T1000 (cell line): Measurements from ENCODE around the gene SPATA25.
"Not testable (repeated sequence)": the region's sequence is repeated elsewhere in the genome, so short reads cannot be mapped to it uniquely, and the experiment has no call there.

Experiments
- DNase-seq: peaks from one replicate; lab custom pipeline; 2025; ENCODE audit warnings: mixed read lengths; lab: John Stamatoyannopoulos, UW

The SPATA25 gene

DNA sequence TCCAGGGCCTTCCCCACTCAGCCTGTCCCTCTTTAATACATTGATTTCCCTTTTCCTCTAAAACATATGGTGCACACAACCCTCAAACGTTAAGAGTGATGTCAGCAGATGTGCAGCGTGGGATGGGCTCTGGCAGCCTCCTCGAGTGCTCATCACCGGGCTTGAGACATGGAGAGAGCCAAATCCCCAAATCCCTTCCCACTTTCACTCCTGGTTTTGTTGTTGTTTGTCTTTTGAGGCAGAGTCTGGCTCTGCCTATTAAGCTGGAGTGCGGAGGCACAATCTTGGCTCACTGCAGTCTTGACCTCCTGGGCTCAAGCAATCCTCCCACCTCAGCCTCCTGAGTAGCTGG lies 30.3 kb upstream of the SPATA25 start:
- no peak for DNase-seq

DNA sequence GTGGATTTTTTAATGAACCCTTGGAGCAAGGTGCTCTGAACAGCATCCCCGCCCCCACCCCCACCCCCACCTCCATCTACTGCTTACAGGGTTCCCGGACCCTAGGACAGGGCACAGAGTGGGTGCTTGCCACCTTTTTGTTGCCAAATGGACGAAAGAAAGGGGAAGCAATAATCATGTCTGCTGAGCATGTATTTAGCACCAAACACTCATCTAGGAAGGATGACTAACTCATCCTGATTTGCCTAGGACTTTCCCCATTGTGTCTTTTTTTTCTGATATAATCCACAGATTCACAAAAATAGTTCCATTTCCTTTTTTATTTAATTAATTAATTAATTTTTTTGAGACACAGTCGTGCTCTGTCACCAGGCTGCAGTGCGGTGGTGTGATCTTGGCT lies 25.7 kb upstream of the SPATA25 start:
- no peak for DNase-seq

DNA sequence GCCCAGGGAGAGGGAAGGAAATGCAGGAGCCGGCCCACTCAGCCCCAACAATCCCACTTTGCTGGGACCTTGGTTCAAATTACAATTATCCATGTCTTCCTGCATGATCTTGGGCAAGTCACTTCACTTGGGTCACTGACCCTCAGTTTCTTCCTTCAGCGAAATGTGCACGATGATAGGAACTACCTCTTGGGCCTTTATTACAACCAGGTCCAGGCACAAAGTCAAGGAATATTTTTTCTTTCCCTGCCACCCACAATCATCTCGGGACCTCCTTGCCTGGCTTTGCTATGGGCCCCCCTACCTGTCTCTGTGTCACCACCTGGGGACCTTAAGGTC lies 24.9 kb upstream of the SPATA25 start:
- DNase-seq, result no peak

DNA sequence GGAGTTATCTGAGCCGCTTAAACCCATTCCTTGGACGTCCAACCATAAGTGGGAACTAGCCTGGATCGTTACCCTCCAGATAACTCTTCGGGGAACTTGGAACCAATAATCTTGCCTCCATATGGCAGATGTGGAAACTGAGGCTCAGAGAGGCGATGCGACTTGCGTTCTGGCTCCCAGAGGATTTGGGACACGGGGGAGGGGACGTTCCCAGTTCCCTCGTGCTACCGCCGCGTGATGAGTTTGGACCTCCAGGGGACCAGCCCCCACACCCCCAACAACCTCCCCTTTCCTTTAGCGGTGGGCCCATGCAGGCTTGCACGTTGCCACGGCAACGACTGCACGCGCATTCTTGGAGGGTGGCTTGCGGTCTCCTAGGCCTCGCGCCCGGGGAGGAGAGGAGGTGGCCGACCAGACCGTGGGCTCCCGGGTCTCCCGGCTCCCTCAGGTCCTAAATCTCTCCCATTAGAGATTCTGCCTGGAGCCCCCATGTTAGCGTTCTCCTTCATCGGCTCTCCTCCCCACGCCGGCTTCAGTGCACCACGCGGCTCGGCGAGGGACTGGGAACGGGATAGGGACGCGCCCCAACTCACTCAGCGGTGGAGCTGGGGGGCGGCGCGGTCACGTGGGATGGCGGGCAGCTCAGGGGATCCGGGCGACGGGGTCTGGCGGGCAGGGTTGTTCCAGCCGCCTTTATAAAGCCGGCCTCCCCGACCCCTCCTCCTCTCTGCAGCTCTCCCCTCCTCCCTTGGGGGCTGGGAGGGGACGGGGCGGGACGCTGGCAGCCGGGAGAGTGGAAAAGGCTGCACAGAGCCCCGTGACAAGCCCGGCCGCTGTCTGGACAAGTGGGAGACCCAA lies 24.3 kb upstream of the SPATA25 start, which contains the start of gene PLTP:
PLTP (minus strand) TSS at position 670 of the 858 bp plus-strand sequence. CDS start 703 bp downstream, outside the sequence.
- no peak for DNase-seq

DNA sequence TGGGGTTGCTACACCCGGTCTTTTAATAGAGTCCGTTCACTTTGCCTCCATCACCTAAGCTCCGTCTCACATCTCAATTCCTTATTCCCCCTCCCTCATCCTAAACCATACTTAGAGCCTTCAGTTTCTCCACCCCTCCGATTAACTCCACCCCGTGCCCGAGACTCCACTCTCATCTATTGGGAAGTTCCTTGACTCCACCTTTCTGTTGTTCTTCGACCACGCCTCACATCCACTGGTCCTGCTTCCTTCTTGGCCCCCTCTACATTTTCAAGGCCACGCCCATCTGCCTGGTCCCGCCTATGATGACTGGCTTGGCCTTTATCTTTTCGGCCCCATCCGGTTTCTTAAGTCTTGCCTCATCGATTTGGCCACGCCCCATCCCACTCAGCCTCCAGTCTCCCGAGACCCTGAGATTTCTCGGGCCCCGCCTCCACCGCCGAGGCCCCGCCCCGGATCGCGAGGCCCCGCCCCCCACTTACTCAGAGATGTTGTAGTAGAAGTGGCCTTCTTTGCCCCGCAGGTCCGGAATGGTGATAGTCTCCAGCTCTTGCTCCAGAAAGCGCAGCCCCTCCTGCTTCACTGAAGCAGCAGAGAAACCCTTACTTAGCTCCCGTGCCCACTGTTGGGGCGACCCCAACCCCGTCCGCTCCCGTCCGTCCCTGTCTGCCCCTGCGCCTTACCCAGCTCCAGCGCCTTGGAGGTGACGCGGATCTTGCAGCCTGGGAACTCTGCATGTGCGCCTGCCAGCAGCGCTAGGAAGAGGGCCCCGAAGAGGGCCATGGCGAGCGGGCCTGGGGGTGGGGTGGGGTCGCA lies 23.5 kb upstream of the SPATA25 start:
- peak; percentile 100 for DNase-seq

DNA sequence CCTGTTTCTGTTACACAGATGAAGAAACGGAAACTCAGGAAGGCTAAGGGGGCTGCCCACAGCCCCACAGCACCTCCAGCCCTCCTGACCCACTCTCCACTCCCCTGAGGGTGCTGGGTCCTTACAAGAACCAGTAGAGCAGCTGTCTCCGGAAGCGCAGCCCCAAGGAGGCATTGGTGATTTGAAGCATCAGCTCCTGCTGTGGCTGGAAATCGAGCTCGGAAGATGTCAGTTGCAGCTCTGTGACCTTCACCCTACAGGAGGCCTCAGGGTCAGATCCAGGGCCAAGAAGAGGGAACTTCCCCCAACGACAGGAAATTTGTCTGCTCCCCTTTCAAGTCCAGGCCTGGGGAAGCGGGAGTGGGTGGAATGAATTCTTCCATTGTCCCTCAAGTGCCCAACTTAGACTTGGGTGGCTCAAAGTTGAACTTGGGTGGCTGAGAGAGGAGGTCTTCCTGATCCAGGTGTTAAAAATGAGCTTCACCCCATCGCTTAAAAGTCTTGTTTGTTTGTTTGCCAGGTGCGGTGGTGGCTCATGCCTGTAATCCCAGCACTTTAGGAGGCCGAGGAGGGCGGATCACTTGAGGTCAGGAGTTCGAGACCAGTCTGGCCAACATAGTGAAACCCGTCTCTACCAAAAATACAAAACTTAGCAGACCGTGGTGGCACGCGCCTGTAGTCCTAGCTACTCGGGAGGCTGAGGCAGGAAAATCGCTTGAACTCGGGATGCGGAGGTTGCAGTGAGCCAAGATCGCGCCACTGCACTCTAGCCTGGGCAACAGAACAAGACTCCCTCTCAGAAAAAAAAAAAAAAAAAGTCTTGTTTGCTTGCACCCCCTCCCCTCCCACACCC lies 22.6 kb upstream of the SPATA25 start:
- no peak for DNase-seq

DNA sequence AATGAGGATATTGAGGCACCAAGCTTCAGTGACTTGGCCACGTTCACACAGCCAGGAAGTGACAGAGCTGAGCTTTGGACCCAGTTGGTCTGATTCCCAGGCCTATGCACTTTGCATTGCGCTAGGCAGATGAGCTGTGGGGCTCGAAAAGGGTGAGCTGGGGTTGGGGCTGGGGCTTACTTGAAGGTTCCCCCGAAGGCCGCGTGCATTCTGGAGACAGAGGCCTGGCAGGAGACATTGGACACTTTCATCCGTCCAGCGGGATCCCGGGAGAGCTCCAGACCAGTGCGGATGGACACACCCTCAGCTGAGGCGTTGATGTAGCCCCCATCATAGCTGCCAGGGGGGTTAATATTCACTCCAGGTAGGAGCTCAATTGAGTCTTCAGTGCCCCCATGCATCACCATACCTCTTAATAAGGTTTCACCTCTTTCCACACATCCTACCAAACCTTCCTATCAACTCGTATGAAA lies 21.9 kb upstream of the SPATA25 start:
- DNase-seq, result no peak

DNA sequence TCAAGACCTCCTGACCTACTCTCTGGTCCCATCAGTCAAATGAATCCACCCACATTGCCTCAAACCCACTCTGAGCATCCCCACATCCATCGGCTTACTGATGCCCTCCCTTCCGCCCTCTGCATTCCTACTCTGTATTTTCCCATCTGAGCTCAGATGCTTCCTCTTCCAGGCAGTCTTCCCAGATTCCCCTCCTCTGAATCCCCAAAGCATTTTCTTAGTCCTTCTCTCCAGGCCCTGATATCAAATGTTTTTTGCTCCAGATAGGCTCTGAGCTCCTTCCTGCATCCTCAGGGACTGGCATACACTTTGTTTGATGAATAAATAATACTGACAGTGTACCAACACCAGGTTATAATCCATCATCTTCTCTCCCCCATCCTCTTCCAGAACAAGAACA lies 20.7 kb upstream of the SPATA25 start:
- DNase-seq, result no peak

DNA sequence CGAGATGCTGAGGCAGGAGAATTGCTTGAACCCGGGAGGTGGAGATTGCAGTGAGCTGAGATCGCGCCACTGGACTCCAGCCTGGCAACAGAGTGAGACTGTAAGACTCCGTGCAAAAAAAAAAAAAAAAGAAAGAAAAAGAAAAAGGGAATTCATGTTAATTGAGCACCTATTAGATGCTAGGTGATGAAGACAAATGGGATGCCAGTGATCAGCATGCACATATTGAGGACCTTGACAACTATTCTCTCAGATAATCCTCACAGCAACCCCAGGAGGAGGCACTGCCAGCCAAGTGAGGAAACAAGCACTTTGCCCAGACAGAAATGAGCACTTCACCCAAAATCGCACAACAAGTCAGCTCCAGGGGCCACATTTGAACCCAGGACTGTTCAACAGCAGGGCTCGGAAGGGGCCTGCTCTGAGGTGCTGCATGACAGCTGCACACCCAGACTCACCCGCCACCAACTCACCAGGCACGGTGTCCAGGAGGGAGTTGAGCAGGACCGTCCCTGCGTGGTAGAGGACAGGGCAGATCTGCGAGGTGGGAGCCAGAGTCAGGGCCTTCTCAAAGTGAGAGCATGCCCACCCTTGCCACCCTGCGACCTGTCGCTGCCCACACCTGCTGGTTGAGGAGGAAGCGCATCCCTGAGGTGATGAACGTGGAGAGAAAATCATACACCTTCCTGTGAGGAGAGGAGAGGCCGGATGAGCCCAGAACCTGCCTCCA lies 20.0 kb upstream of the SPATA25 start:
- DNase-seq, result no peak

DNA sequence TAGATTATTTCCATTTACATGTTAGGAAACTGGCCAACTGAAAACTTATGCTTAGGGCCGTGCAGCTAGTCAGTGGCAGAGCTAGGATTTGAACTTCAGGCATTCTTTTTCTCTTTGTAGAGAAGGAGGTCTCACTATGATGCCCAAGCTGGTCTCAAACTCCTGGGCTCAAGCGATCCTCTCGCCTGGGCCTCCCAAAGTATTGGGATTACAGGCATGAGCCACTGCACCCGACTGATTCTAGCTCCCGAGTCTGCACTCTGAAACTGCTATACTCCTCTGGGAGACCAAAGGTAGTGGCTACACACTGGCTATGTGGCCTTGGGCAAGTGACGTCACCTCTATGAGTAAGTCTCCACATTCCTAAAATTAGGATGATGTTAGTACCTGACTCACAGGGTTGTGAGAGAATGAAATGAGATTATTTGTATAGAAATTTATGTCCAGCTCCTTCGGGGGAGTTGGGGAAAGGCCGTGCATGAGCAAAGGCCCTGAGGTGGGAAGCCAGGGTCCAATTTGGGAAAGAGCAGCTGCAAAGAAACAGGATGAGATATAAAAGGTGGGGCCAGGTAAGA lies 18.2 kb upstream of the SPATA25 start:
- DNase-seq, result peak; percentile 89

DNA sequence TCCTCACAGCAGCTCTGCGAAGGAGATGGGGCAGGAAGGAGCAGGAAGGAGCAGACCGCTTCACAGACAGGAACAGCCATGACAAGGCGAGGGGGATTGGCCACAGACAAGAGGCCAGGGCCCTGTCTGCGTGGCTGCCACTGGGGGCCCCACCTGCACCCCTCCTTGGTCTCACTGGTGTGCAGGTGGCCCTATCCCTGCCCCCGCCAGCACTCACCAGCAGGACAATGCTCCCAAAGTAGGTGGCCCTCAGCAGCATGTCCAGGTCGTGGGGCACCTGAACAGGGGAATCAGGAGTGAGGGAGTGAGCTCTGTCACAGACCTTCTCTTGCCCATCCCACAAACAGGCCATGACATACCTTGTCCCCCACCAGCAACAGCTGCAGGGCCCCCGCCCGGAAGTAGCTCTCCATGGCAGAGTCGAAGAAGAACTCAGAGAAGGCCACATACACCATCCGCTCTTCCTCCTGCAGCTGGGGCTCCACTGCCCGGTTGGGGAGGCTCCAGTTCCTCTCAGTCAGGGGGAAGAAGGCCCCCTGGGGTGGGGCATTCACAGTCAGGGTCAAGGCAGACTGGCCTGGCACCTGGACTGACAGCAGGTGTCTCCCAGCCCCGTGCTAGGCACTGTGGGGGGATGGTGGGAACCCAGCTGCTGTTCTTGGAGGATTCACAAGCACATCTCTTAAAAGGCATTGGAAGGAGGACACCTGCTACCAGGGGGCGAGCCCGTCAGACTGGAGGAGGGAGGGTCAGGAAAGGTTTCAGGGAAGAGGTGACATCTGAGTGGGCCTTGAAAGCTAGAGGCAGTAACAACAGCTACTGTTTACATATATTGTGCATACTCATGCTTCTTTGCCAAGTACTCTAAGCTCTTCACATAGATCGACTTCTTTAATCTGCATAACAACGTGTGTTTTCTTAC lies 17.4 kb upstream of the SPATA25 start:
- DNase-seq, result no peak

DNA sequence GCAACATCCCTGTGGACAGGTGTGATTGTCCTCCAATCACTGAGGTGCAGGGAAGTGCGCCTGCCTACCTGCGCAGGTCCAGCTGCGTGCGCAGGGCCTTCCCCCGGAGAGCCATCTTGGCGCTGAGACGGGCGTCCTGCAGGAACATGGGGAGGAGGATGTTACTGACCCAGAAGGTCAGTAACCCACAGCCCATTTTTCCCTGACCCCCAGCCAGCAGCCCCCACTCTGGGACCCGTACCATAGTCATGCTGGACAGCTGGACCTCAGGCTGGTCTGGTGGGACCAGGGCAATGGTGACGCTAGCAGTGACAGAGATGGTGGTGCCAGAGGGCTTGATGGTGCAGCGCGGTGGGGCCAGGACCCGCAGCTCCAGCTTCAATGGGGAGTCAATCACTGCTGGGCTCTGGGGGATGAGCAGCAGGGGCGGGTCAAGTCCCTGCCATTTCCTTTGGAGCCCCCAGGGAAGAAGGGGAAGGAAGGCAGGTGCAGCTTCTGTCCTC lies 14.8 kb upstream of the SPATA25 start:
- no peak for DNase-seq

DNA sequence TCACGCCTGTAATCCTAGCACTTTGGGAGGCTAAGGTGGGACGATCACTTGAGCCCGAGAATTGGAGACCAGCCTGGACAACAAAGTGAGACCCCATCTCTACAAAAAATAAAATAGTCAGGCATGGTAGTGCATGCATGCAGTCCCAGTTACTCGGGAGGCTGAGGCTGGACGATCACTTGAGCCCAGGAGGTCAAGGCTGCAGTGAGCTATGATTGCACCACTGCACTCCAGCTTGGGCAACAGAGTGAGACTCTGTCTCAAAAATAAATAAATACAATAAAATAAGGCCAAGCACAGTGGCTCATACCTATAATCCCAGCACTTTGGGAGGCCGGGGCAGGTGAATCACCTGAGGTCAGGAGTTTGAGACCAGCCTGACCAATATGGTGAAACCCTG lies 13.9 kb upstream of the SPATA25 start:
- DNase-seq, result not testable (repeated sequence)

DNA sequence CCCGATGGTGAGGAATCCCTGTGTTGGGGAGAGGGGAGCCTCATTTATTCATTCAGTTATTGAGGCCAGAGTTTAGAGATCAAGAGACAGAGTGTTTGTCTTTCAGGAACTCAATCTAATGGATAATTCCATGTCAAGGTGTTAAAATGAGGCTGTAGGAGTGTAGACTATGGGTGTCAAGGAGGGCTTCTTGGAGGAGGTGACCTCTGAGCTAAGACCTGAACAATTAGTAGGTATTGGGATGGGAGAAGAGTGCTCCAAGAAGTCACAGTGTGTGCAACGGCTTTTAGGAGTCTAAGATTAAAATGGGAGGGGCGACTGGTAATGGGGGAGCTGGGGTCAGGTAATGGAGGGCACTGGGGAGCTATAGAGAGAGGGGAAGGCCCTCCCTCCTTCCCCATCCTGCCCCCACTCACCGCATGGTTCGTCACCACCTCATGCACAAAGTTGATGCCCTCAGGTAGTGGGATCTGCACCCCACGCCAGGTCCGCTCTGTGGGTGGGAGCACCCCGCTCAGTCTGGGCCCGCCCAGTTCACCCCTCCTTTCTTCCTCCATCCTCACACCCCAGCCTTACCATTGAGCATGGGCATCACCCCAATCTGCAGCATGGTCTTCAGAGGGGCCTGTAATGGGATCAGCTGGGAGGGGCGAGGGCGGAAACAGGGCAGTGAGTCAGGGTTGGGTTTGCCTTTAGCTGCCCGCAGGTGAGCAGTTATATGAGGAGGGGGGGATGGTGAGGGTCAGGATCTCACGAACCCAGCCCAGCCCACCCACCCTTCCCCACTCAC lies 11.8 kb upstream of the SPATA25 start:
- no peak for DNase-seq

DNA sequence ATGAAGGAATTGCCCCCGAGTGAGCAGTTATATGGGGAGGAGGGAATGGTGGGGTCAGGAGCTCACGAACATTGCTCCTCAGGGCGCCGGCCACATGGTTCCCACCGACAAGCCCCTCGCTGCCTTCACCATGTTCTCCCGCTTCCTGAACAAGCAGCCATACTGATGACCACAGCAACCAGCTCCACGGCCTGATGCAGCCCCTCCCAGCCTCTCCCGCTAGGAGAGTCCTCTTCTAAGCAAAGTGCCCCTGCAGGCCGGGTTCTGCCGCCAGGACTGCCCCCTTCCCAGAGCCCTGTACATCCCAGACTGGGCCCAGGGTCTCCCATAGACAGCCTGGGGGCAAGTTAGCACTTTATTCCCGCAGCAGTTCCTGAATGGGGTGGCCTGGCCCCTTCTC lies 10.9 kb upstream of the SPATA25 start:
- DNase-seq, result no peak

DNA sequence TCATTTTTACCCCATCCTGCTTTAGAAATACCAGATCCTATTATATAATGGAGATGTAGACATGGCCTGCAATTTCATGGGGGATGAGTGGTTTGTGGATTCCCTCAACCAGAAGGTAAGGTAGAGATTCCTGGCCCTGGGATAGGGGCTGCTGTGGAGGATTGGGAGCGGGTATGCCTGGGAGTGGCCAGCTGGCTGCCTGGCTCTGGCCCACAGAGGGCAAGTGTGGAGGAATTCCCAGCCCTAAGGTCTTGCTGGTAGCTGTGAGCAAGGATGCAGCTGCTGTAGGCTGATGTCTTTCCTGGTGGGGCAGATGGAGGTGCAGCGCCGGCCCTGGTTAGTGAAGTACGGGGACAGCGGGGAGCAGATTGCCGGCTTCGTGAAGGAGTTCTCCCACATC lies 10.3 kb upstream of the SPATA25 start:
- no peak for DNase-seq

DNA sequence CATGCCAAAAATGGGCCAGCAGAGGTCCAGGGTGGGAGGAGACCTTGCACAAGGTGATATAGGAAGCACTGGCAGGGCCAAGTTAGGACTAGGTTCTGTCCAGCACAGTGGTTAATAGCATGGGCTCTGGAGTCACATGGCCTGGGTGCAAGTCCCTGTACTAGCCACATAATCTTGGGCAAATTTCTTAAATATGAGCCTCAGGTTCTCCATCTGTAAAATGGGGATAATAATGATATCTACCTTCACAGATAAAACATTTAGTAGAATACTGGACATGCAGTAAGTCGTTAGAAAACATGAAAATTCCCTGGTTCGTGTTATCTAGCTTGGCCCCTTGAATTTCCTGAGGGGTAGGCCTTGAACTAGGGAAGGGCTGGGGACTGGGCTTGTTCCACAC lies 9.9 kb upstream of the SPATA25 start:
- DNase-seq, result no peak

DNA sequence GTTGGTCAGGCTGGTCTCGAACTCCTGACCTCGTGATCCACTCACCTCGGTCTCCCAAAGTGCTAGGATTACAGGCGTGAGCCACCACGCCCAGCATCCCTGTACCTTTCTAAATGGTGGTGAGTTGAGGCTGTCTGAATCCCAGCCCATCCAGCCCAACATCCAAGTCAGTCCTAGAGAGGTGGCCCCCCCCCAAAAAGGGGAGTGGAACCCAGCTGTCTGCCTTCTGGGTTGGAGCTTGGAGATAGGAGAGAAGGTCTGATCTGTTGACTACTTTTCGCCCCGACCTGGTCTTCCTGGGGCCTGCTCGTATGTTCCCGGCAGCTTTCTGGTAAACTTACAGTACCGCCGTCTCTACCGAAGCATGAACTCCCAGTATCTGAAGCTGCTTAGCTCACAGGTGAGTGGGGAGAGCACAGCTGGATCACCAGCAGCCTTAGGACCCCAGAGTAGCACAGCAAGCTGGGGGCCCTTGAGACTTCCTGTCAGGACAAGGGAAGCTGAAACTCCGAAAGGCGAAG lies 9.3 kb upstream of the SPATA25 start:
- DNase-seq, result no peak

DNA sequence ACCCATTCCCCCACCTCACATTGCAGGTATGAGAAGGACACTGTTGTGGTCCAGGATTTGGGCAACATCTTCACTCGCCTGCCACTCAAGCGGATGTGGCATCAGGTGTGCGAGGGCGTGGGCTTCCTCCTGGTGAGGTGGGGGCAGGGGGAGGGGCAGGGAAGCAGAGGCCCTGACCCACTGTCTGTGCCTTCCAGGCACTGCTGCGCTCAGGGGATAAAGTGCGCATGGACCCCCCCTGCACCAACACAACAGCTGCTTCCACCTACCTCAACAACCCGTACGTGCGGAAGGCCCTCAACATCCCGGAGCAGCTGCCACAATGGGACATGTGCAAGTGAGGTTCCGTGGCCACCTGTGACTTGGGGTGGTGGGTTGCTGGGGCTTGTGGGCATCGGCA lies 7.4 kb upstream of the SPATA25 start:
- no peak for DNase-seq
